Measurements from ENCODE around the gene PDE6B. TPM values are rescaled to one million over a fixed set of nuclear protein-coding genes. Genes with fewer than 3 reads are reported as not detected.

Gene PDE6B
- total and polyA plus RNA-seq, 2 of the 13 experiments (the other 11 are each of a cell fraction or from before 2014, with no cell fraction given), result 0.38 to 0.40 TPM

- TF ChIP-seq ZNF296 (CRISPR knock-in tag; conservative IDR thresholded peaks at IDR 0.05) (no peak), TIGD3 (CRISPR knock-in tag; IDR thresholded peaks at IDR 0.05; ENCODE audit: borderline replicate concordance) (no peak), ZNF564 (CRISPR knock-in tag; IDR thresholded peaks at IDR 0.05) (0 out of 2 replicates have a peak, but pooled peaks have one; percentile 41), MLLT10 (CRISPR knock-in tag; IDR thresholded peaks at IDR 0.05) (no peak), ZNF629 (CRISPR knock-in tag; conservative IDR thresholded peaks at IDR 0.05) (no peak), ZNF280D (CRISPR knock-in tag; IDR thresholded peaks at IDR 0.05) (no peak), ZNF326 (CRISPR knock-in tag; IDR thresholded peaks at IDR 0.05; ENCODE audit: borderline replicate concordance) (no peak), RNF2 (conservative IDR thresholded peaks at IDR 0.05; ENCODE audit: low read depth) (no peak), MTF2 (CRISPR knock-in tag; IDR thresholded peaks at IDR 0.05; ENCODE audit: borderline replicate concordance) (peak; percentile 49; the same call in 1 of the 2 replicates), ETV5 (CRISPR knock-in tag; IDR thresholded peaks at IDR 0.05; ENCODE audit: borderline replicate concordance) (no peak), ELK4 (CRISPR knock-in tag; IDR thresholded peaks at IDR 0.05; ENCODE audit: borderline replicate concordance) (no peak), PRDM4 (CRISPR knock-in tag; IDR thresholded peaks at IDR 0.05; ENCODE audit: borderline replicate concordance) (no peak), ZNF687 (CRISPR knock-in tag; IDR thresholded peaks at IDR 0.05) (peak; percentile 68), ZNF768 (CRISPR knock-in tag; IDR thresholded peaks at IDR 0.05) (no peak), DNMT3B (CRISPR knock-in tag; conservative IDR thresholded peaks at IDR 0.05) (no peak), ZNF766 (CRISPR knock-in tag; IDR thresholded peaks at IDR 0.05; ENCODE audit: borderline replicate concordance) (no peak)
Measured at GRCh38 chr4:705278-706082, 80.1 kb downstream of the PDE6B start, which contains the start of gene PCGF3 (continued).
